SK-N-MC (cell line): ENCODE data around the gene ALG14.

Experiments used
- DNase-seq: peaks from one replicate; pipeline ENCODE4 v3.0.0-alpha.2; 2011; ENCODE audit warnings: low read depth, low spot score
- H3K27ac ChIP-seq: fragments of 200-600 bp; sonication (generic); 2 replicates; pipeline ENCODE4 v1.5.1; 2016; ENCODE audit warnings: mixed run types
- H3K36me3 ChIP-seq: fragments of 200-600 bp; sonication (generic); 2 replicates; pipeline ENCODE4 v1.6.1; 2017; ENCODE audit warnings: antibody characterized with exemption, low read length, mixed read lengths; ENCODE audit not compliant: insufficient read depth
- H3K4me3 ChIP-seq: fragments of 200-600 bp; sonication (generic); 2 replicates; pipeline ENCODE4 v1.5.1; 2016
- H3K9ac ChIP-seq: fragments of 200-600 bp; sonication (generic); 2 replicates; pipeline ENCODE4 v1.8.0; 2017; ENCODE audit warnings: mixed run types, mixed read lengths; ENCODE audit not compliant: insufficient read length
- H3K9me3 ChIP-seq: fragments of 200-600 bp; sonication (generic); 2 replicates; pipeline ENCODE4 v1.6.1; 2017; ENCODE audit warnings: low read depth, mild to moderate bottlenecking, antibody characterized with exemption, low read length, moderate library complexity, mixed read lengths
- EZH2 ChIP-seq: fragments of 200-600 bp; sonication (generic); IDR thresholded peaks from one replicate; pipeline ENCODE4 v1.6.1; 2017; ENCODE audit warnings: antibody characterized with exemption
- FOXP2 ChIP-seq: optimal IDR thresholded peaks from 2 replicates; pipeline ENCODE3; 2011; ENCODE audit warnings: mild to moderate bottlenecking, moderate library complexity; ENCODE audit not compliant: insufficient read depth; ENCODE audit errors: extremely low read length, control extremely low read depth
- POLR2AphosphoS5 ChIP-seq: IDR thresholded peaks from 2 replicates; pipeline ENCODE4 v1.6.1; 2012; ENCODE audit warnings: mild to moderate bottlenecking, low read depth, low read length, borderline replicate concordance

Gene ALG14

GRCh38 chr1:94971491-94971924 lies 101.2 kb downstream of the ALG14 start:
- Histone ChIP-seq H3K27ac (0 out of 2 replicates have a peak overlapping the region, but pooled peaks have one; percentile 5), H3K9me3 (no peaks in the 10 kb centered on the region), H3K4me3 (no peak overlapping the region), H3K36me3 (no peaks in the 10 kb centered on the region), H3K9ac (no peak overlapping the region)
- TF ChIP-seq EZH2: no peak
- no peak for DNase-seq

- H3K36me3 ChIP-seq: no peaks in the 10 kb centered on the region
- H3K9ac ChIP-seq: peak overlapping the region; percentile 21
- TF ChIP-seq FOXP2: no peak
- no peak for TF ChIP-seq EZH2
- TF ChIP-seq POLR2AphosphoS5: no peak
- DNase-seq: no peak
- H3K4me3 ChIP-seq: no peak overlapping the region
- H3K9me3 ChIP-seq: no peaks in the 10 kb centered on the region
- 0 out of 2 replicates have a peak overlapping the region, but pooled peaks have one; percentile 5 for H3K27ac ChIP-seq
These were observed 102.0 kb downstream of the ALG14 start for GRCh38 chr1:94970783-94971182.

GRCh38 chr1:94969137-94969536 lies 103.6 kb downstream of the ALG14 start:
- Histone ChIP-seq H3K4me3 (no peak overlapping the region), H3K9me3 (no peaks in the 10 kb centered on the region), H3K36me3 (no peaks in the 10 kb centered on the region), H3K9ac (no peak overlapping the region), H3K27ac (no peak overlapping the region)
- no peak for DNase-seq
- TF ChIP-seq EZH2 (no peak), POLR2AphosphoS5 (no peak), FOXP2 (no peak)

- H3K36me3 ChIP-seq: no peaks in the 10 kb centered on the region
- no peak overlapping the region for H3K27ac ChIP-seq
- H3K9ac ChIP-seq: no peak overlapping the region
- no peak overlapping the region for H3K4me3 ChIP-seq
- no peak for DNase-seq
- TF ChIP-seq FOXP2 (no peak), POLR2AphosphoS5 (no peak), EZH2 (no peak)
- no peaks in the 10 kb centered on the region for H3K9me3 ChIP-seq
These were observed 106.7 kb downstream of the ALG14 start for GRCh38 chr1:94966033-94966432.

GRCh38 chr1:94963864-94964263 lies 108.9 kb downstream of the ALG14 start:
- TF ChIP-seq EZH2 (no peak), POLR2AphosphoS5 (no peak), FOXP2 (no peak)
- Histone ChIP-seq H3K9me3 (no peaks in the 10 kb centered on the region), H3K36me3 (no peaks in the 10 kb centered on the region)

GRCh38 chr1:94962409-94963265 lies 110.1 kb downstream of the ALG14 start:
- H3K27ac ChIP-seq: peak overlapping the region; percentile 76
- peak overlapping the region; percentile 62 for H3K9ac ChIP-seq
- no peaks in the 10 kb centered on the region for H3K36me3 ChIP-seq
- TF ChIP-seq FOXP2: no peak
- TF ChIP-seq EZH2: no peak
- TF ChIP-seq POLR2AphosphoS5: no peak
- H3K4me3 ChIP-seq: peak overlapping the region; percentile 72
- no peak for DNase-seq
- no peaks in the 10 kb centered on the region for H3K9me3 ChIP-seq

More at GRCh38 chr1:94963864-94964263, 108.9 kb downstream of the ALG14 start:
- Histone ChIP-seq H3K9ac (no peak overlapping the region), H3K27ac (no peak overlapping the region), H3K4me3 (no peak overlapping the region)
- no peak for DNase-seq

GRCh38 chr1:94961988-94962387 lies 110.8 kb downstream of the ALG14 start:
- Histone ChIP-seq H3K27ac (no peak overlapping the region), H3K4me3 (no peak overlapping the region), H3K36me3 (no peaks in the 10 kb centered on the region), H3K9me3 (no peaks in the 10 kb centered on the region), H3K9ac (no peak overlapping the region)
- no peak for DNase-seq
- TF ChIP-seq EZH2: no peak
- TF ChIP-seq POLR2AphosphoS5: no peak
- TF ChIP-seq FOXP2: no peak

GRCh38 chr1:94961582-94961981 lies 111.2 kb downstream of the ALG14 start:
- H3K9ac ChIP-seq: no peak overlapping the region
- TF ChIP-seq POLR2AphosphoS5 (no peak), EZH2 (no peak), FOXP2 (no peak)
- H3K4me3 ChIP-seq: no peak overlapping the region
- DNase-seq: no peak
- no peaks in the 10 kb centered on the region for H3K9me3 ChIP-seq
- no peaks in the 10 kb centered on the region for H3K36me3 ChIP-seq
- no peak overlapping the region for H3K27ac ChIP-seq

- H3K4me3 ChIP-seq: no peak overlapping the region
- H3K27ac ChIP-seq: no peak overlapping the region
- H3K9me3 ChIP-seq: no peaks in the 10 kb centered on the region
- no peak overlapping the region for H3K9ac ChIP-seq
- no peaks in the 10 kb centered on the region for H3K36me3 ChIP-seq
- DNase-seq: no peak
- TF ChIP-seq POLR2AphosphoS5 (no peak), EZH2 (no peak), FOXP2 (no peak)
These were observed 114.7 kb downstream of the ALG14 start for GRCh38 chr1:94958081-94958480.
